HEK293T (cell line): Measurements from ENCODE around the gene CPLX4.

Experiments used
- ARNT ChIP-seq: fragments of 450-650 bp; IDR thresholded peaks from 2 replicates; pipeline ENCODE4 v1.6.1; 2017; ENCODE audit warnings: mild to moderate bottlenecking
- BHLHE40 ChIP-seq: fragments of 450-650 bp; IDR thresholded peaks from 2 replicates; pipeline ENCODE4 v1.6.1; 2016; ENCODE audit warnings: mild to moderate bottlenecking, moderate library complexity, borderline replicate concordance
- CTBP1 ChIP-seq: fragments of 450-650 bp; IDR thresholded peaks from 2 replicates; pipeline ENCODE4 v1.6.1; 2016; ENCODE audit warnings: borderline replicate concordance
- ELF4 ChIP-seq: fragments of 450-650 bp; IDR thresholded peaks from 2 replicates; pipeline ENCODE4 v1.6.1; 2017; ENCODE audit warnings: antibody characterized with exemption
- FOXA1 ChIP-seq: fragments of 450-650 bp; IDR thresholded peaks from 2 replicates; pipeline ENCODE4 v1.6.1; 2016; ENCODE audit warnings: mild to moderate bottlenecking
- FOXK2 ChIP-seq: fragments of 450-650 bp; IDR thresholded peaks from 2 replicates; pipeline ENCODE4 v1.6.1; 2016; ENCODE audit warnings: mild to moderate bottlenecking
- FOXM1 ChIP-seq: fragments of 450-650 bp; IDR thresholded peaks from 2 replicates; pipeline ENCODE4 v1.6.1; 2017; ENCODE audit warnings: mild to moderate bottlenecking, borderline replicate concordance
- HDGF ChIP-seq: fragments of 450-650 bp; IDR thresholded peaks from 2 replicates; pipeline ENCODE4 v1.6.1; 2017; ENCODE audit warnings: antibody characterized with exemption, borderline replicate concordance
- PKNOX1 ChIP-seq: fragments of 450-650 bp; IDR thresholded peaks from 2 replicates; pipeline ENCODE4 v1.6.1; 2016
- SP1 ChIP-seq: fragments of 450-650 bp; IDR thresholded peaks from 2 replicates; pipeline ENCODE4 v1.6.1; 2017
- SUZ12 ChIP-seq: fragments of 450-650 bp; IDR thresholded peaks from 2 replicates; pipeline ENCODE4 v1.6.1; 2016; ENCODE audit warnings: mild to moderate bottlenecking
- TARDBP ChIP-seq: fragments of 450-650 bp; IDR thresholded peaks from 2 replicates; pipeline ENCODE4 v1.6.1; 2016

GRCh38 chr18:59265974-59266369 is 52.5 kb downstream of the CPLX4 start:
- TF ChIP-seq FOXM1: no peak
- no peak for TF ChIP-seq BHLHE40
- TF ChIP-seq SP1: no peak
- no peak for TF ChIP-seq CTBP1
- TF ChIP-seq ARNT: no peak
- no peak for TF ChIP-seq FOXK2
- no peak for TF ChIP-seq ELF4
- TF ChIP-seq HDGF: no peak
- TF ChIP-seq FOXA1: no peak
- no peak for TF ChIP-seq SUZ12
- TF ChIP-seq TARDBP: no peak
- no peak for TF ChIP-seq PKNOX1
